Hepatocyte (in vitro differentiated cells): ENCODE measurements around the gene CASP14. TPM values are rescaled to one million over a fixed set of nuclear protein-coding genes. Genes with fewer than 3 reads are reported as not detected.

Experiments used
- DNase-seq: peaks from one replicate; pipeline ENCODE4 v3.0.0-alpha.2; 2016; ENCODE audit warnings: low spot score
- H2AFZ ChIP-seq: fragments of 200-600 bp; sonication (generic); 2 replicates; pipeline ENCODE4 v1.6.0; 2016; ENCODE audit warnings: antibody characterized with exemption, mild to moderate bottlenecking
- H3K27ac ChIP-seq: fragments of 200-600 bp; sonication (generic); 2 replicates; pipeline ENCODE4 v1.5.1; 2016; ENCODE audit warnings: mild to moderate bottlenecking
- H3K27me3 ChIP-seq: fragments of 200-600 bp; sonication (generic); 2 replicates; pipeline ENCODE4 v1.6.1; 2016
- H3K36me3 ChIP-seq: fragments of 200-600 bp; sonication (generic); replicated peaks from 2 replicates; pipeline ENCODE4 v1.5.1; 2016; ENCODE audit warnings: low read depth; ENCODE audit not compliant: insufficient read depth
- H3K4me1 ChIP-seq: fragments of 200-600 bp; sonication (generic); 2 replicates; pipeline ENCODE4 v1.5.1; 2016; ENCODE audit warnings: mild to moderate bottlenecking, moderate library complexity; ENCODE audit not compliant: insufficient read depth
- H3K4me2 ChIP-seq: fragments of 200-600 bp; sonication (generic); 2 replicates; pipeline ENCODE4 v1.6.0; 2016
- H3K4me3 ChIP-seq: fragments of 200-600 bp; sonication (generic); 2 replicates; pipeline ENCODE4 v1.5.1; 2016; ENCODE audit warnings: mild to moderate bottlenecking
- H3K79me2 ChIP-seq: fragments of 200-600 bp; sonication (generic); 2 replicates; pipeline ENCODE4 v1.6.0; 2017; ENCODE audit warnings: mild to moderate bottlenecking
- H3K9me2 ChIP-seq: fragments of 200-600 bp; sonication (generic); replicated peaks from 2 replicates; pipeline ENCODE4 v1.6.0; 2017; ENCODE audit warnings: mild to moderate bottlenecking; ENCODE audit not compliant: insufficient read depth
- H3K9me3 ChIP-seq: fragments of 200-600 bp; sonication (generic); 2 replicates; pipeline ENCODE4 v1.5.1; 2016; ENCODE audit warnings: low read depth, mild to moderate bottlenecking
- H4K20me1 ChIP-seq: fragments of 200-600 bp; sonication (generic); 2 replicates; pipeline ENCODE4 v1.6.0; 2016; ENCODE audit warnings: mild to moderate bottlenecking; ENCODE audit not compliant: insufficient read depth, poor library complexity, severe bottlenecking
- EZH2 ChIP-seq: fragments of 200-600 bp; sonication (generic); IDR thresholded peaks from 2 replicates; pipeline ENCODE4 v1.6.1; 2016; ENCODE audit warnings: antibody characterized with exemption, mild to moderate bottlenecking, borderline replicate concordance
- EZH2phosphoT487 ChIP-seq: fragments of 200-600 bp; sonication (generic); IDR thresholded peaks from one replicate; pipeline ENCODE4 v1.6.1; 2018; ENCODE audit warnings: antibody characterized with exemption, mild to moderate bottlenecking, low read depth, moderate library complexity; ENCODE audit not compliant: unreplicated experiment, severe bottlenecking
- WGBS: methylation state at CpG from one replicate; pipeline ENCODE4 v1.1.6; 2016; ENCODE audit warnings: low lambda C conversion rate; ENCODE audit errors: missing lambda C conversion rate; 5-methylcytosine and 5-hydroxymethylcytosine counted together
- polyA plus RNA-seq: library from polyadenylated mRNA; unstranded; fragments of >200 nt; fragmentation: Nextera tagmentation; extraction: Ambion mirVana; gene quantifications from 2 replicates; pipeline ENCODE4 v1.2.1, GENCODE V29; 2016
- total RNA-seq: library from RNA; depleted of rRNA; stranded (reverse); fragments of >200 nt; gene quantifications from 2 replicates; pipeline ENCODE4 v1.2.3, GENCODE V29; 2014
- TF ChIP-seq, protein P1 (sequence below): fragments of 200-600 bp; sonication (generic); IDR thresholded peaks from 2 replicates; pipeline ENCODE4 v1.5.1; 2016; ENCODE audit warnings: antibody characterized with exemption, mild to moderate bottlenecking; ENCODE audit not compliant: poor library complexity

Gene CASP14
- total and polyA plus RNA-seq, 2 experiments from 2014 or later: not detected

DNA sequence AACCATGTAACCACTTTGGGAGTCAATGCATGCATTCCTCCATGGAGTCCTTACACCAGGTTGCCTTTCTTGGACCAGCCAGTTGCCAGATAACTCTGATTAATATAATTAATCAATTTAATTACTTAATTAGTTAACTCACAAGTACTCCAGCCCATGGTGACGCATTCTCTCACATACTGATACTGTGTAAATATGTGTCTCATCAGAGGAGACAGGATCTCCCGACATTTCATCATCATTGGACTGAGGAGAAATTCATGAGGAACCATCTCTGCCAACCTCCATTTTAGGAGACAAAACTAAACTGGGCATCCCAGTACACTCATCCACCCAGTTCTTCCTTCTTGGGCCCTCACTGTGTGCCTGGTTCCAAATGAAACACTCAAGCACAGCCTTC, 6.5 kb upstream of the CASP14 start:
- no peak overlapping the region for H3K27ac ChIP-seq
- no peak overlapping the region for H3K4me2 ChIP-seq
- H3K36me3 ChIP-seq: no peaks in the 10 kb centered on the region
- H4K20me1 ChIP-seq: no peaks in the 10 kb centered on the region
- H3K4me3 ChIP-seq: no peak overlapping the region
- TF ChIP-seq EZH2phosphoT487 (no peak), EZH2 (no peak)
- TF ChIP-seq, protein P1, sequence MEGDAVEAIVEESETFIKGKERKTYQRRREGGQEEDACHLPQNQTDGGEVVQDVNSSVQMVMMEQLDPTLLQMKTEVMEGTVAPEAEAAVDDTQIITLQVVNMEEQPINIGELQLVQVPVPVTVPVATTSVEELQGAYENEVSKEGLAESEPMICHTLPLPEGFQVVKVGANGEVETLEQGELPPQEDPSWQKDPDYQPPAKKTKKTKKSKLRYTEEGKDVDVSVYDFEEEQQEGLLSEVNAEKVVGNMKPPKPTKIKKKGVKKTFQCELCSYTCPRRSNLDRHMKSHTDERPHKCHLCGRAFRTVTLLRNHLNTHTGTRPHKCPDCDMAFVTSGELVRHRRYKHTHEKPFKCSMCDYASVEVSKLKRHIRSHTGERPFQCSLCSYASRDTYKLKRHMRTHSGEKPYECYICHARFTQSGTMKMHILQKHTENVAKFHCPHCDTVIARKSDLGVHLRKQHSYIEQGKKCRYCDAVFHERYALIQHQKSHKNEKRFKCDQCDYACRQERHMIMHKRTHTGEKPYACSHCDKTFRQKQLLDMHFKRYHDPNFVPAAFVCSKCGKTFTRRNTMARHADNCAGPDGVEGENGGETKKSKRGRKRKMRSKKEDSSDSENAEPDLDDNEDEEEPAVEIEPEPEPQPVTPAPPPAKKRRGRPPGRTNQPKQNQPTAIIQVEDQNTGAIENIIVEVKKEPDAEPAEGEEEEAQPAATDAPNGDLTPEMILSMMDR: no peak
- 69% methylated on average over 2 of the region's 2 CpGs for WGBS
- H3K27me3 ChIP-seq: no peaks in the 10 kb centered on the region
- DNase-seq: no peak
- H3K9me3 ChIP-seq: no peaks in the 10 kb centered on the region
- H2AFZ ChIP-seq: no peak overlapping the region
- no peaks in the 10 kb centered on the region for H3K9me2 ChIP-seq
- H3K4me1 ChIP-seq: no peaks in the 10 kb centered on the region
- H3K79me2 ChIP-seq: no peaks in the 10 kb centered on the region

DNA sequence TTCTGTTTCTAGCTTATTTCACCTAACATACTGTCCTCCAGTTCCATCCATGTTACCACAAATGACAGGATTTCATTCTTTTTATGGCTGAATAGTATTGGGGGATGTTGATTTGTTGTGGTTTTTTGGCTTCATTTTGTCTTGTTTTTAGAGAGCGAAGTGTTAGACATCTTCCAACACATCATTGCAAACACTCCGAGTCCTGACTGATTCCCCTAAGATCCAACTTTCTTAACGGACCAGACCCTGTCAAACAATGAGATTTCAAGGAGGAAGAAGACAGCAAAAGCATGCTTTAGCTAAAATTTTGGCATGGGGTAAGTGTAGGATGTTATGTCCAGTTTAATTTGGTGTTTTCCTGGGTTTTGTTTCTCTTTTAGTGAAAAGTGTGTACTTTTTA, 3.8 kb upstream of the CASP14 start:
- H3K4me3 ChIP-seq: no peak overlapping the region
- H3K27me3 ChIP-seq: no peaks in the 10 kb centered on the region
- no peaks in the 10 kb centered on the region for H4K20me1 ChIP-seq
- H3K79me2 ChIP-seq: no peaks in the 10 kb centered on the region
- no peaks in the 10 kb centered on the region for H3K4me1 ChIP-seq
- WGBS: 52% methylated on average over 3 of the region's 3 CpGs
- no peak overlapping the region for H3K4me2 ChIP-seq
- no peaks in the 10 kb centered on the region for H3K9me2 ChIP-seq
- TF ChIP-seq EZH2 (no peak), EZH2phosphoT487 (no peak)
- TF ChIP-seq, protein P1: no peak
- DNase-seq: no peak
- no peak overlapping the region for H2AFZ ChIP-seq
- no peak overlapping the region for H3K27ac ChIP-seq
- H3K9me3 ChIP-seq: no peaks in the 10 kb centered on the region
- no peaks in the 10 kb centered on the region for H3K36me3 ChIP-seq

DNA sequence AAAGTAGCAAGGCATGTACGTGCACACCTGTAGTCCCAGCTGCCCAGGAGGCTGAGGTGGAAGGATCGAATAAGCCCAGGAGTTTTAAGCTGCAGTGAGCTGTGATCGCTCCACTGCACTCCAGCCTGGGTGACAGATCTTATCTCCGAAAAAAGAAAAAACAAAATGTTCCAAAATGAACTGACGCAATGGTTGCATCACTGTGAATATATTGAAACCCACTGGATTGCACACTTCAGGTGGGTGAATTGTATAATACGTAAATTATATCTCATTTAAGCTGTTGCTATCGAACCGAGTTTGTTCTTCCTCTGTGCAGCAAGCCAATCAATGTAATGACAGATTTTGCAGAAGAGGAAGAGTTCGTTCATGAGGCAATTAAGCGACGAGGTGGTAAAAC, 1.6 kb upstream of the CASP14 start:
- H3K9me2 ChIP-seq: no peaks in the 10 kb centered on the region
- H3K9me3 ChIP-seq: no peaks in the 10 kb centered on the region
- H3K36me3 ChIP-seq: no peaks in the 10 kb centered on the region
- H3K4me3 ChIP-seq: no peak overlapping the region
- no peaks in the 10 kb centered on the region for H3K4me1 ChIP-seq
- TF ChIP-seq EZH2phosphoT487: no peak
- TF ChIP-seq, protein P1: no peak
- no peak for TF ChIP-seq EZH2
- 72% methylated on average over 11 of the region's 11 CpGs for WGBS
- H2AFZ ChIP-seq: no peak overlapping the region
- no peaks in the 10 kb centered on the region for H3K27me3 ChIP-seq
- no peaks in the 10 kb centered on the region for H3K79me2 ChIP-seq
- DNase-seq: no peak
- no peak overlapping the region for H3K27ac ChIP-seq
- H4K20me1 ChIP-seq: no peaks in the 10 kb centered on the region
- H3K4me2 ChIP-seq: no peak overlapping the region

DNA sequence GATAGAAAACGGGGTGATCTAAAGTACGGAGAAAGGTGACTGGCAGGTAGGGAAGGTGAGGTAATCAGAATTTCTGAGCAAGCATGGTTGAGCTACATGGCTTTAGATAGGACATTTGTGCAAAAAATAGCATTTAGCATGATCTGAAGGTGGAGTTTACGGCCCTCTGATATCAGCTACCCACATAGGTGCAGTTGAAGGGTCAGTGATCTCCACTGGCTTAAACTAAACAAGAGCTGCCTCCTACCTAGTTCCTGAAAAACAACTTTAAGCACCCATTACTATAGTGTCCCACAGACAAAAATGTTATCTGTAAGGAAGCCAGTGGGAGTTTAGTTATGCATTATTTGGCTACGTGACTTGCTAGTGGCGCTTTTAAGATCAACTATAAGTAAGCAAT, 1.2 kb upstream of the CASP14 start:
- no peak for DNase-seq
- Histone ChIP-seq H4K20me1 (no peaks in the 10 kb centered on the region), H3K27ac (no peak overlapping the region), H3K79me2 (no peaks in the 10 kb centered on the region), H3K4me3 (no peak overlapping the region), H3K4me1 (no peaks in the 10 kb centered on the region), H3K9me3 (no peaks in the 10 kb centered on the region), H3K4me2 (no peak overlapping the region), H2AFZ (no peak overlapping the region), H3K27me3 (no peaks in the 10 kb centered on the region), H3K9me2 (no peaks in the 10 kb centered on the region), H3K36me3 (no peaks in the 10 kb centered on the region)
- WGBS: 80% methylated on average over 5 of the region's 5 CpGs
- TF ChIP-seq, protein P1: no peak
- no peak for TF ChIP-seq EZH2phosphoT487
- no peak for TF ChIP-seq EZH2
